Gastrocnemius medialis (tissue), 4 donors: ENCODE measurements around the gene JCAD. TPM values are rescaled to one million over a fixed set of nuclear protein-coding genes. Genes with fewer than 3 reads are reported as not detected.

Experiments used
- ATAC-seq, 2 donors: fragments of 150-250 bp; one replicate each; pipeline ENCODE4 v1.9.1; 2016
- DNase-seq, 2 donors: peaks; one replicate each; pipeline ENCODE4 v3.0.0-alpha.2; 2019
- H3K27ac ChIP-seq, 4 donors: fragments of 200-600 bp; sonication (generic); 1 replicate in 1 of 4; 2 replicates in 3 of 4; pipeline ENCODE4 v1.5.1; 2016 to 2018; ENCODE audit warnings: mild to moderate bottlenecking in 2 of 4, moderate library complexity in 1 of 4
- H3K27me3 ChIP-seq, 3 donors: fragments of 200-600 bp; sonication (generic) in 2 of 3; 1 replicate in 1 of 3; 2 replicates in 2 of 3; pipeline versions ENCODE4 v1.5.1 to v1.6.0; 2016 to 2019; ENCODE audit warnings: mild to moderate bottlenecking in 1 of 3, moderate library complexity in 1 of 3
- H3K36me3 ChIP-seq, 2 donors: fragments of 200-600 bp; sonication (generic) in 1 of 2; one replicate each; pipeline ENCODE4 v1.5.1; 2017 to 2018
- H3K4me1 ChIP-seq, 2 donors: fragments of 200-600 bp; sonication (generic) in 1 of 2; one replicate each; pipeline ENCODE4 v1.5.1; 2016 to 2017; ENCODE audit warnings: mild to moderate bottlenecking in 2 of 2
- H3K4me3 ChIP-seq, 4 donors: fragments of 200-600 bp; sonication (generic) in 3 of 4; 1 replicate in 1 of 4; 2 replicates in 3 of 4; pipeline ENCODE4 v1.5.1; 2016 to 2019; ENCODE audit warnings: mild to moderate bottlenecking in 2 of 4
- H3K9me3 ChIP-seq, 3 donors: fragments of 200-600 bp; sonication (generic) in 2 of 3; 1 replicate in 1 of 3; 2 replicates in 2 of 3; pipeline ENCODE4 v1.5.1; 2016 to 2019
- POLR2A ChIP-seq, 2 donors: fragments of 450-650 bp; IDR thresholded peaks; one replicate each; pipeline ENCODE4 v1.6.1; 2017; ENCODE audit warnings: antibody characterized with exemption in 2 of 2, mild to moderate bottlenecking in 2 of 2, moderate library complexity in 2 of 2
- in situ Hi-C, 4 donors: fragments of 200-750 bp; cut with MboI; loops; one replicate each; pipeline versions ENCODE4 v1.15.0 to v1.8.0; 2017; ENCODE audit warnings: low sequenced_read_pairs in 4 of 4
- intact Hi-C: fragments of 100-400 bp; cut with DNase I; formaldehyde crosslinking; loops from one replicate; pipeline ENCODE4 v1.15.1; 2023; ENCODE audit warnings: low total_unique reads
- total RNA-seq, 4 donors: library from RNA; depleted of rRNA; stranded (reverse); fragments of >200 nt; gene quantifications; one replicate each; pipeline versions ENCODE4 v1.1.0 to v1.2.3, GENCODE V29; 2016
- TF ChIP-seq, protein P1 (sequence below), 5 experiments: fragments of 450-650 bp in 3 of 5; fragments of 200-600 bp in 2 of 5; sonication (generic) in 2 of 5; IDR thresholded peaks in 4 of 5; conservative IDR thresholded peaks in 1 of 5; 1 replicate in 4 of 5; 2 replicates in 1 of 5; pipeline ENCODE4 v1.5.1; 2016 to 2019; ENCODE audit warnings: antibody characterized with exemption in 5 of 5, mild to moderate bottlenecking in 3 of 5, moderate library complexity in 3 of 5

The JCAD gene
- total RNA-seq, 4 donors from 2014 or later = 6.0 to 12.1 (median 6.5) TPM

DNA sequence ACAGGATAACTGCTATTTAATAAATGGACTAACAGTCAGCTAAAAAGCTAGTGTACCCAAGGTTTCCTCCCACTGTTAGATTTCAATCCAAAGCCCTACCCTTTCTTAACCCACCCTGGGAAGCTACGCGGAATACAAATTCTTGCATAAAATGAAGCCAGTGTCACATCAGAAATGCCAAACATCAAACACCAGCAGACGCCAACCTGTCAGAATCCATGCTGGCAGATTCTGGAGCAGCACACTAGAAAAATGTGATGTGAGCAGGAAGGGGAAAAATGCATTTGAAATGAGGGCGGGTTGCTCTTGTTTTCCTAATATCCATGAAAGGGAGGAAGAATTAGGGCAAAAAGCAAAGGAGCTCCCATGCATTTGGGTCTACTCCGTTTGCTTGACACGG lies 16.1 kb upstream of the JCAD start:
- ATAC-seq = no peak

DNA sequence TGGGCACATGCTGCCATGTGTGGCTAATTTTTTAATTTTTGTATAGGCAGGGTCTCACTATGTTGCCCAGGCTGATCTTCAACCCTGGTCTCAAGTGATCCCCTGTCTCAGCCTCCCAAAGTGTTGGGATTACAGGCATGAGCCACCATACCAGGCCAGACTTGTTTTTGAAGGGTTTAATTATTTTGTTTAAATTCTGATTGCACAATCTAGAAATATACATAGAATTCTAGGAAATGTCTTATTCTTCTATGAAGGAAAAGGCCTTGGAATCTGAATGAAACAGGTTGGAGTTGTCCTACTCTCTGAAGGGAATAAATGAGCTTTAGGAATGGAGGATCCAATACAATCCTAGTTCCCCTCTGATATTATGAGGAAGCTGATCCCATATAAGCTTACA lies 15.5 kb upstream of the JCAD start:
- Histone ChIP-seq H3K27ac (no peak overlapping the region), H3K36me3 (no peaks in the 10 kb centered on the region), H3K4me1 (no peaks in the 10 kb centered on the region), H3K4me3 (no peak overlapping the region), H3K9me3 (no peaks in the 10 kb centered on the region), H3K27me3 (no peaks in the 10 kb centered on the region)
- DNase-seq (no peak), ATAC-seq (no peak)
- in situ Hi-C loops = no loop called here
- intact Hi-C loops = no loop called here
- TF ChIP-seq, protein P1, sequence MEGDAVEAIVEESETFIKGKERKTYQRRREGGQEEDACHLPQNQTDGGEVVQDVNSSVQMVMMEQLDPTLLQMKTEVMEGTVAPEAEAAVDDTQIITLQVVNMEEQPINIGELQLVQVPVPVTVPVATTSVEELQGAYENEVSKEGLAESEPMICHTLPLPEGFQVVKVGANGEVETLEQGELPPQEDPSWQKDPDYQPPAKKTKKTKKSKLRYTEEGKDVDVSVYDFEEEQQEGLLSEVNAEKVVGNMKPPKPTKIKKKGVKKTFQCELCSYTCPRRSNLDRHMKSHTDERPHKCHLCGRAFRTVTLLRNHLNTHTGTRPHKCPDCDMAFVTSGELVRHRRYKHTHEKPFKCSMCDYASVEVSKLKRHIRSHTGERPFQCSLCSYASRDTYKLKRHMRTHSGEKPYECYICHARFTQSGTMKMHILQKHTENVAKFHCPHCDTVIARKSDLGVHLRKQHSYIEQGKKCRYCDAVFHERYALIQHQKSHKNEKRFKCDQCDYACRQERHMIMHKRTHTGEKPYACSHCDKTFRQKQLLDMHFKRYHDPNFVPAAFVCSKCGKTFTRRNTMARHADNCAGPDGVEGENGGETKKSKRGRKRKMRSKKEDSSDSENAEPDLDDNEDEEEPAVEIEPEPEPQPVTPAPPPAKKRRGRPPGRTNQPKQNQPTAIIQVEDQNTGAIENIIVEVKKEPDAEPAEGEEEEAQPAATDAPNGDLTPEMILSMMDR (IDR thresholded peaks at IDR 0.05 in 4 of 5, conservative IDR thresholded peaks at IDR 0.05 in 1 of 5) = no peak
- TF ChIP-seq POLR2A (IDR thresholded peaks at IDR 0.05) = no peak

More for the DNA sequence above, 16.1 kb upstream of the JCAD start:
- Histone ChIP-seq H3K4me3 (no peak overlapping the region), H3K27me3 (no peaks in the 10 kb centered on the region), H3K4me1 (no peaks in the 10 kb centered on the region), H3K27ac (no peak overlapping the region), H3K9me3 (no peaks in the 10 kb centered on the region), H3K36me3 (no peaks in the 10 kb centered on the region)
- in situ Hi-C loops = no loop called here
- intact Hi-C loops = no loop called here
- no peak for DNase-seq
- TF ChIP-seq POLR2A (IDR thresholded peaks at IDR 0.05) = no peak
- TF ChIP-seq, protein P1 (IDR thresholded peaks at IDR 0.05 in 4 of 5, conservative IDR thresholded peaks at IDR 0.05 in 1 of 5) = no peak

GRCh38 chr10:30074090-30074489 lies 14.7 kb upstream of the JCAD start:
- TF ChIP-seq, protein P1 (IDR thresholded peaks at IDR 0.05 in 4 of 5, conservative IDR thresholded peaks at IDR 0.05 in 1 of 5) = no peak
- no peak for TF ChIP-seq POLR2A (IDR thresholded peaks at IDR 0.05)
- no peaks in the 10 kb centered on the region for H3K27me3 ChIP-seq
- DNase-seq (no peak), ATAC-seq (no peak)
- H3K9me3 ChIP-seq = no peaks in the 10 kb centered on the region
- H3K36me3 ChIP-seq = no peaks in the 10 kb centered on the region
- in situ Hi-C loops = no loop called here
- H3K4me1 ChIP-seq = no peaks in the 10 kb centered on the region
- H3K27ac ChIP-seq = no peak overlapping the region
- intact Hi-C loops = no loop called here
- no peak overlapping the region for H3K4me3 ChIP-seq

DNA sequence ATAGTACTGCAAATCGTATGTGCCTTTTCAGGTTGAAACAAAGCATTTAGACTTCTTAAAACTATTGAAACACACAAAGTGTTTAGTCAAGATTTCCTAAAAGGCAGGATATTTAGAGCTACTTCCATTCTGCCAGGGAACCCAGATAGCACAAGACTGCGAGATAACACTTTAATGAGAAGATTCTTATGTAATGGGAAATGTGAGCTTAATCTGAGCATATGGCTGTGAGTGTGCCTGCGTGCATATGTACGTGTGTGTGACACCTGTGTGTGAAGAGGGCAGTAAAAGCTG lies 14.3 kb upstream of the JCAD start:
- DNase-seq (no peak), ATAC-seq (no peak)
- in situ Hi-C loops = no loop called here

More for the DNA sequence above, 14.3 kb upstream of the JCAD start:
- TF ChIP-seq POLR2A (IDR thresholded peaks at IDR 0.05) = no peak
- TF ChIP-seq, protein P1 (IDR thresholded peaks at IDR 0.05 in 4 of 5, conservative IDR thresholded peaks at IDR 0.05 in 1 of 5) = no peak
- Histone ChIP-seq H3K9me3 (no peaks in the 10 kb centered on the region), H3K27me3 (no peaks in the 10 kb centered on the region), H3K4me1 (no peaks in the 10 kb centered on the region), H3K36me3 (no peaks in the 10 kb centered on the region), H3K4me3 (no peak overlapping the region), H3K27ac (no peak overlapping the region)
- intact Hi-C loops = no loop called here
